Central memory CD4-positive, alpha-beta T cell (primary cell): ENCODE data around the gene CD274.
"Not testable (repeated sequence)": the region's sequence is repeated elsewhere in the genome, so short reads cannot be mapped to it uniquely, and the experiment has no call there.

ENCODE experiments used
- DNase-seq: peaks from one replicate; pipeline ENCODE4 v3.0.0; 2022
- total RNA-seq, 3 experiments: gene quantifications; one replicate each; lab custom pipeline; 2026; lab: John Stamatoyannopoulos, UW

CD274 gene
- 13.9 to 79.0 (median 18.7) reads per million in 3 experiments for total RNA-seq

DNA sequence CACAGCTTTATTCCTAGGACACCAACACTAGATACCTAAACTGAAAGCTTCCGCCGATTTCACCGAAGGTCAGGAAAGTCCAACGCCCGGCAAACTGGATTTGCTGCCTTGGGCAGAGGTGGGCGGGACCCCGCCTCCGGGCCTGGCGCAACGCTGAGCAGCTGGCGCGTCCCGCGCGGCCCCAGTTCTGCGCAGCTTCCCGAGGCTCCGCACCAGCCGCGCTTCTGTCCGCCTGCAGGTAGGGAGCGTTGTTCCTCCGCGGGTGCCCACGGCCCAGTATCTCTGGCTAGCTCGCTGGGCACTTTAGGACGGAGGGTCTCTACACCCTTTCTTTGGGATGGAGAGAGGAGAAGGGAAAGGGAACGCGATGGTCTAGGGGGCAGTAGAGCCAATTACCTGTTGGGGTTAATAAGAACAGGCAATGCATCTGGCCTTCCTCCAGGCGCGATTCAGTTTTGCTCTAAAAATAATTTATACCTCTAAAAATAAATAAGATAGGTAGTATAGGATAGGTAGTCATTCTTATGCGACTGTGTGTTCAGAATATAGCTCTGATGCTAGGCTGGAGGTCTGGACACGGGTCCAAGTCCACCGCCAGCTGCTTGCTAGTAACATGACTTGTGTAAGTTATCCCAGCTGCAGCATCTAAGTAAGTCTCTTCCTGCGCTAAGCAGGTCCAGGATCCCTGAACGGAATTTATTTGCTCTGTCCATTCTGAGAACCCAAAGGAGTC lies at the start of gene CD274:
CD274 (plus strand) TSS at position 184 of the 733 bp plus-strand sequence. CDS start 5,572 bp downstream, outside the sequence.
- peak; percentile 76 for DNase-seq

GRCh38 chr9:5402217-5402616 lies 48.1 kb upstream of the CD274 start:
- no peak for DNase-seq

GRCh38 chr9:5408596-5408995 lies 41.7 kb upstream of the CD274 start:
- no peak for DNase-seq

- no peak for DNase-seq
These were observed 33.4 kb upstream of the CD274 start for GRCh38 chr9:5416953-5417352.

DNA sequence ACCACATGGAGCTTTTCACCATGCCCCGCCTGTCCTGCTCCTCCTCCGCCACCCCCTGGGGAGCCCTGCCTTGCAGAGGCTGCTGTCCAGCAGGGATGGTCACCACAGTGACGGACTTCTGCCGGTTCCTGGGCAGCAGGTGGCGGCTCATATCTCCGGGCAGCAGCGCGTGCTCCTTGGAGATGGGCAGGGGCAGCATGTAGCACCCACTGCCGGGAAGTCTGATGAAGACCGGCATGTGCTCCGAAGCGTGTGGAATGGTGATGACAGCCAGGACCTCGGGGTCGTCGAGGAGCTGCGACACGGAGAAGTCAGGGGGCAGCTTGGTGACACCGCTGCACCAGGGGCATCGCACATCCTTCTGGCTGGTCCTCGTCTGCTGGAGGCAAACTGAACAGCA lies 31.9 kb upstream of the CD274 start:
- no peak for DNase-seq

GRCh38 chr9:5419987-5420386 lies 30.4 kb upstream of the CD274 start:
- no peak for DNase-seq

- DNase-seq: no peak
These were observed 29.2 kb upstream of the CD274 start for GRCh38 chr9:5421163-5421562.

- DNase-seq: no peak
These were observed 28.1 kb upstream of the CD274 start for GRCh38 chr9:5422276-5422675.

DNA sequence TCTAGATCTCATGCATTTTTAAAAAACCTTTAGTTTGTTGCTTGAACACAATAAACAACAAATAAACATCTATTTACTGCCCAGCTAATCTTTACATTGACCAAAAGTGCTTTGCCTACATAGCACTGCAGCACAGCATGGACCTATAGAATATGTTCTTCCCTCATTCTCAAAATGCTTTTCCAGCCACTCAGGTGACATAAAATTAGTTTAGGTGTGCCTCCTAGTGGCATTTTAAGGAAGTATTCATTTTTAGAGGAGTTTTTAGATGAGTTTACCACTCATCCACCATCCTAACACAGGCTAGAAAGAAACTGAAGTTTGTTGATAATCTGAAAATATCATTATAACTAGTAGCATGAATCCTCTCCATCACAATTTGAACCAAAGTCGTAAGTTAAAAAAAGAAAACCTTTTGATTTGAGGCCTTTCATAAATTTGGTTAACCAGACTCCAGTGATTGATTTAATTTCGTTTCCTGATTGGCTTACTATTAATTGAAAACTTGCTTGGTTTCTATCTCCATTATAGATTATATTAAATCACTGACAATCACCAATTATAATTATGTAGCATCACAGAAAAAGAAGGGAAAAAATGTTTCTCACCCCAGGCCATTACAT lies 25.2 kb upstream of the CD274 start:
- DNase-seq: peak; percentile 44

GRCh38 chr9:5427005-5427404 lies 23.3 kb upstream of the CD274 start:
- DNase-seq: no peak

GRCh38 chr9:5428172-5428571 lies 22.2 kb upstream of the CD274 start:
- DNase-seq: no peak

DNA sequence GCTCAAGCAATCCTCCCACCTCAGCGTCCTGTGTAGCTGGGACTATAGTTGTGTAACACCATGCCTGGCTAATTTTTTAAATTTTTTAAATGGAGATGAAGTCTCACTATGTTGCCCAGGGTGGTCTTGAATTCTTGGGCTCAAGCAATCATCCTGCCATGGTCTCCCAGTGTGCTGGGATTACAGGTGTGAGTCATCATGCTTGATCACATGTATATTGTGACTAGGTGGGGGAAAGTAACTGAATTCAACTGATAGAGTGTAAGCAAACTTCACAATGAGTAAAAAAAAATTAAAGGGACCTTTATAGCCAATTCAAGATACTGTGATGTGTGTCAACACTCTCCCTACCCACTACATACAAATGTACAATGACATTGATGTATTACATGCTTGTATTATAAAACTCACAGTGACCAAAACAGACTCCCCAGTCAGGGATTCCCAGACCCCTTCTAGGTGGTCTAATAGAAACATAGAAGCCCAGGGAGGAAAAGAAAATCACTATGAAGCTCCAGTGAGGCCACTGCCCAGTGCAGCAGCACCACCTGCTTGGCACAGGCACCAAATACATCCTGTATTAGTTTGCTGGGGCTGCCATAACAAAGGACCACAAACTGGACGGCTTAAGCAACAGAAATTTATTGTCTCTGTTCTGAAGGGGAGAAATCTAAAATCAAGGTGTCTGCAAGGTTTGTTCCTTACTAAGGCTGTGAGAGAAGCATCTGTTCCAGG lies 21.4 kb upstream of the CD274 start:
- no peak for DNase-seq

DNA sequence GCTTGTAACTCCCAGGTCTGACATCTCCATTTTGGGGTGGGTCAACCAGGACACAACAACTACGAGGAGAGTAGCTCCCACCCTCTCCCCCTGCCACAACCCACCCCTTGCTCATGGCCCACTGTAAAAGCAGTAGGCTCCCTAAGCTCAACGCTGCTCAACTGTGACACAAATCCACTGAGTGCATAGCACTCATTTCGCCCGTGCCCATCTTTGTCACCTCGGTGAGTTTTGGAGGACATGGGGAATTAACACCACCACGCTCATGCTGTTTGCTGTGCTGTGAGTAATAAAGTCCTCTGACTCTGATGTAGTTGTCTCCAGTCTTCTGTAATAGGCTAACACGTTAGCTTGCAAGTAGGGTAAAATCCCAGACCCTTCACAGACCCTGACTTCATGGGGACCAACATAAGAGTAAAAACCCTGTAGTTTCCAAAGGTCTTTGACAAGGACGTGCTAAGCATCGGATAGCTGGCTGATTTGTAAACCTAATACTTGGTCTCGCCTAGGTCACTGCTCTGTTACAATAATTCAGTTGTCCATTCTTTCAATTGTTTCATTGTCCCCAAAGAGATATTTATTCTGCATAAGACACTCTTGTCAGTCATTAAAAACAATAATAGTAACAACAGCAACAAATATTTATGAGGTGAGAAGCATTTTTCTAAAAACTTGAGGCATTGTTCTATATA lies 20.3 kb upstream of the CD274 start:
- DNase-seq: no peak

DNA sequence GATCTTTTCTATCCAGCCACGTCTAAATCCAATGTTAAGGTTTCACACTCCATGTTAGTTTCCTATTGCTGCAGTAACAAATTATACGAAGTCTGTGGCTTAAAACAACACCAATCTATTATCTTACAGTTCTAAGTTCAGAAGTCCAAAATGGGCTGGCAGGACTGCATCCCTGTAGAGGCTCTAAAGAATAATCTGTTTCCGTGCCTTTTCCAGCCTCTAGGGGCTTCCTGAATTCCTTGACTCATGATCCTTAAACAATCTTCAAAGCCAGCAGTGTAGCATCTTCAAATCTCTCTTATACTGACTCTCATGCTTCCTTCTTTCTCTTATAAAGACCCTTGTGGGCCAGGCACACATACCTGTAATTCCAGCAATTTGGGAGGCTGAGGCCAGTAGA lies 19.4 kb upstream of the CD274 start:
- no peak for DNase-seq

DNA sequence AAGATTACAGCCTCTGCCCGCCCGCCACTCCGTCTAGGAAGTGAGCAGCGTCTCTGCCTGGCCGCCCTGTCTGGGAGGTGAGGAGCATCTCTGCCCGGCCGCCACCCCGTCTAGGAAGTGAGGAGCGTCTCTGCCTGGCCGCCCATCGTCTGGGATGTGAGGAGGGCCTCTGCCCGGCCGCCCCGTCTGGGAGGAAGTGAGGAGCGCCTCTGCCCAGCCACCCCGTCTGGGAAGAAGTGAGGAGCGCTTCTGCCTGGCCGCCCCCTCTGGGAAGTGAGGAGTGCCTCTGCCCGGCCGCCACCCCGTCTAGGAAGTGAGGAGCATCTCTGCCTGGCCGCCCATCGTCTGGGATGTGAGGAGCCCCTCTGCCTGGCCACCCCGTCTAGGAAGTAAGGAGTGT lies 17.5 kb upstream of the CD274 start:
- DNase-seq: not testable (repeated sequence)

DNA sequence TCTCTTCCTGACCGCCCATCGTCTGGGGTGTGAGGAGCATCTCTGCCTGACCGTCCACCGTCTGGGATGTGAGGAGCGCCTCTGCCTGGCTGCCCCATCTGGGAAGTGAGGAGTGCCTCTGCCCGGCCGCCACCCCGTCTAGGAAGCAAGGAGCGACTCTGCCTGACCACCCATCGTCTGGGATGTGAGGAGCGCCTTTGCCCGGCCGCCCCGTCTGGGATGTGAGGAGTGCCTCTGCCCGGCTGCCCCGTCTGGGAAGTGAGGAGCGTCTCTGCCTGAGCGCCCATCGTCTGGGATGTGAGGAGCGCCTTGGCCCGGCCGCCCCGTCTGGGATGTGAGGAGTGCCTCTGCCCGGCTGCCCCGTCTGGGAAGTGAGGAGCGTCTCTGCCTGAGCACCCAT lies 17.0 kb upstream of the CD274 start:
- not testable (repeated sequence) for DNase-seq

DNA sequence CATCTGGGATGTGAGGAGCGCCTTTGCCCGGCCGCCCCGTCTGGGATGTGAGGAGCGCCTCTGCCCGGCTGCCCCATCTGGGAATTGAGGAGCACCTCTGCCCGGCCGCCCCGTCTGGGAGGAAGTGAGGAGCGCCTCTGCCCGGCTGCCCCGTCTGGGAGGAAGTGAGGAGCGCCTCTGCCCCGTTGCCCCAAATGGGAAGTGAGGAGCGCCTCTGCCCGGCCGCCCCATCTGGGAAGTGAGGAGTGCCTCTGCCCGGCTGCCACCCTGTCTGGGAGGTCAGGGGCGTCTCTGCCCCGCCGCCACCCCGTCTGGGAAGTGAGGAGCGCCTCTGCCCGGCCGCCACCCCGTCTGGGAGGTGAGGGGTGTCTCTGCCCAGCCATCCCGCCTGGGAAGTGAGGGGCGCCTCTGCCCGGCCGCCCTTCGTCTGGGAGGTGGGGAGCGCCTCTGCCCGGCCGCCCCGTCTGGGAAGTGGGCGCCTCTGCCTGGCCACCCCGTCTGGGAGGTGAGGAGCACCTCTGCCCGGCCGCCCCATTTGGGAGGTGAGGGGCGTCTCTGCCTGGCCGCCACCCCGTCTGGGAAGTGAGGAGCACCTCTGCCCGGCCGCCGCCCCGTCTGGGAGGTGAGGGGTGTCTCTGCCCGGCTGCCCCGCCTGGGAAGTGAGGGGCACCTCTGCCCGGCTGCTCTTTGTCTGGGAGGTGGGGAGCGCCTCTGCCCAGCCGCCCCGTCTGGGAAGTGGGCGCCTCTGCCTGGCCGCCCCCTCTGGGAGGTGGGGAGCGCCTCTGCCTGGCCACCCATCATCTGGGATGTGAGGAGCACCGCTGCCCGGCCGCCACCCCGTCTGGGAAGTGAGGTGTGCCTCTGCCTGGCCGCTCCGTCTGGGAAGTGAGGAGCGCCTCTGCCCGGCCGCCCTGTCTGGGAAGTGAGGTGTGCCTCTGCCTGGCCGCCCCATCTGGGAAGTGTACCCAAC lies 16.2 kb upstream of the CD274 start:
- DNase-seq: not testable (repeated sequence)

DNA sequence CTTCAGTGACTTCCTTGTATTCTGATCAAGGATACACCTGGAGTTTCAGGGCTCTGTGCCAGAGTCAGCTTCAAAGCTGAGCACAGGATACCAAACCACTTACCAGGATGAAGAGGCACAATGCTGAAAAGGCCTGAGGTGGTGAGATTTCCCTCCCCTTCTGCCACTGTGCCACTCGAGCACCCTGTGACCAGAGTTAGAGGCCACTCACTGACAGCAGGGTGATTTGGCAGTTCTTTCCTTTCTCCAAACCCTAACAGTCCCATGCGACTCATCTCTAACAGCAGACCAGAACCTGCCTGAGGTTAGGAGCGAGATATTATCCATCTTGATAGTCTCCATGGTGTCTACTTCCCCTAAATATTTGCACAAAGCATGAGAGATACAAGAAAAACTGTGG lies 14.4 kb upstream of the CD274 start:
- DNase-seq: no peak

DNA sequence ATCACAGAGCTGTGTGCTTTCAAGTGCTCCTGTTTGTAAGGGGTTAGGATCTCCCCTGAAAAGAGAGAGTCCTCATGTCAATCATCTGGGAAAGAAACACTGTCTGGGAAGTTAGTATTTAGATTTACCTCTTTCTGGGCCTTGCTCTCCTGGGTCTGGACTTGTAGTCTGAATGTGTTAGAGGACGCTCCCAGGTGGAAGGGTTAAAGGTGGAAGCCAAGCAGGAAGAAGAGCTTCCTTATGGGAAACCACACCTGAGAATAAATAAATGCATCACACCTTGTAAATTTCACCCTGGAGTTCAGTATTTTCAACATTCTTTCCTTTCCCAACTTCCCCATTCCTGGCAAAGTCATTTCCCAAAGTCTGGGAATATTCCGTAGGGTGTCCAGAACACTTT lies 13.9 kb upstream of the CD274 start:
- DNase-seq: no peak

- peak; percentile 91 for DNase-seq
These were observed 12.8 kb upstream of the CD274 start, which contains the start of gene PLGRKT for GRCh38 chr9:5437254-5438216. TSS of gene PLGRKT (minus strand) at chr9:5437925. CDS start at chr9:5431977, 5,948 bp downstream.
